A673 (cell line): ENCODE results near the gene RNF5.

Experiments
- CTCF ChIP-seq: fragments of 300-800, 200-600 bp; sonication (generic); conservative IDR thresholded peaks from 2 replicates; pipeline ENCODE4 v1.5.1; 2017; ENCODE audit warnings: low read depth, mild to moderate bottlenecking, antibody characterized with exemption, low read length, moderate library complexity, mixed read lengths
- EZH2 ChIP-seq: fragments of 200-600 bp; sonication (generic); IDR thresholded peaks from 2 replicates; pipeline ENCODE4 v1.6.1; 2017; ENCODE audit warnings: borderline replicate concordance, low read depth, mild to moderate bottlenecking, mixed read lengths, antibody characterized with exemption, low read length; ENCODE audit not compliant: poor library complexity, severe bottlenecking

- no peak for TF ChIP-seq EZH2
- TF ChIP-seq CTCF, result no peak
Observed at GRCh38 chr6:32178547-32179440, 589 bp downstream of the RNF5 start.
